B cell (primary cell): ENCODE data around the gene GRPEL1. TPM values are rescaled to one million over a fixed set of nuclear protein-coding genes. Genes with fewer than 3 reads are reported as not detected.

Experiments
- ATAC-seq: fragments of 200-7000 bp; cut with Tn5 transposase; one replicate; pipeline ENCODE4 v1.10.0; 2021; ENCODE audit warnings: low read depth, mild to moderate bottlenecking, moderate number of reproducible peaks, moderate library complexity
- CTCF ChIA-PET: fragments of 350-600 bp; sonication (Branson Sonifier 250); formaldehyde crosslinking; loops from one replicate; lab custom pipeline; 2021; ENCODE audit warnings: antibody characterized with exemption, inconsistent platforms; lab: Charles Lee
- POLR2A ChIA-PET: fragments of 350-600 bp; sonication (Branson Sonifier 250); formaldehyde crosslinking; loops from one replicate; lab custom pipeline; 2021; ENCODE audit warnings: antibody characterized with exemption; lab: Charles Lee
- DNase-seq: peaks from one replicate; pipeline ENCODE4 v3.0.0; 2013
- H2AFZ ChIP-seq: 2 replicates; pipeline ENCODE4 v1.6.1; 2012; ENCODE audit warnings: mild to moderate bottlenecking, low read depth, low read length; ENCODE audit not compliant: insufficient read depth, poor library complexity, severe bottlenecking
- H3K27ac ChIP-seq, 2 donors: 1 replicate in 1 of 2; 2 replicates in 1 of 2; pipeline ENCODE4 v1.5.1; 2012 to 2013; ENCODE audit warnings: low read length in 2 of 2, mild to moderate bottlenecking in 2 of 2, moderate library complexity in 1 of 2
- H3K27me3 ChIP-seq, 4 experiments: fragments of 200-600 bp in 1 of 4; sonication (generic) in 1 of 4; replicated peaks in 1 of 4; 1 replicate in 2 of 4; 2 replicates in 2 of 4; pipeline versions ENCODE4 v1.6.1 to v1.7.0; 2013 to 2016; ENCODE audit warnings: low read length in 3 of 4, mild to moderate bottlenecking in 2 of 4, mixed read lengths in 1 of 4, moderate library complexity in 1 of 4; ENCODE audit not compliant: insufficient read depth in 4 of 4, control insufficient read depth in 3 of 4; ENCODE audit errors: control extremely low read depth in 1 of 4
- H3K36me3 ChIP-seq, 2 experiments: replicated peaks in 1 of 2; 1 replicate in 1 of 2; 2 replicates in 1 of 2; pipeline versions ENCODE4 v1.6.1 to v1.7.1; 2013; ENCODE audit warnings: low read length in 1 of 2; ENCODE audit not compliant: insufficient read depth in 2 of 2, control insufficient read depth in 1 of 2; ENCODE audit errors: control extremely low read depth in 1 of 2, extremely low read depth in 1 of 2
- H3K4me1 ChIP-seq, 2 donors: fragments of 200-600 bp in 1 of 2; sonication (generic) in 1 of 2; 1 replicate in 1 of 2; 2 replicates in 1 of 2; pipeline versions ENCODE4 v1.5.1 to v1.6.1; 2013 to 2017; ENCODE audit warnings: low read length in 2 of 2; ENCODE audit not compliant: control insufficient read depth in 2 of 2, insufficient read depth in 2 of 2
- H3K4me2 ChIP-seq: replicated peaks from 2 replicates; pipeline ENCODE3; 2012; ENCODE audit warnings: mild to moderate bottlenecking, low read depth, low read length; ENCODE audit not compliant: poor library complexity, severe bottlenecking
- H3K4me3 ChIP-seq, 5 experiments: fragments of 200-600 bp in 1 of 5; sonication (generic) in 1 of 5; 1 replicate in 3 of 5; 2 replicates in 2 of 5; pipeline versions ENCODE4 v1.5.1 to v1.7.0; 2011 to 2016; ENCODE audit warnings: low read length in 4 of 5, mild to moderate bottlenecking in 4 of 5, low read depth in 2 of 5, control low read depth in 1 of 5, moderate library complexity in 1 of 5; ENCODE audit not compliant: insufficient read depth in 1 of 5; ENCODE audit errors: control extremely low read depth in 1 of 5, extremely low read depth in 1 of 5
- H3K79me2 ChIP-seq: fragments of 200-600 bp; sonication (generic); one replicate; pipeline ENCODE4 v1.6.0; 2016; ENCODE audit warnings: low read length; ENCODE audit not compliant: control insufficient read depth, insufficient read depth
- H3K9ac ChIP-seq: fragments of 200-600 bp; sonication (generic); 2 replicates; pipeline ENCODE4 v1.6.1; 2017; ENCODE audit warnings: mild to moderate bottlenecking, low read length, moderate library complexity
- H3K9me3 ChIP-seq, 3 donors: one replicate each; pipeline versions ENCODE4 v1.6.1 to v1.7.1; 2013; ENCODE audit warnings: low read length in 2 of 3; ENCODE audit not compliant: control insufficient read depth in 2 of 3, insufficient read depth in 1 of 3; ENCODE audit errors: control extremely low read depth in 1 of 3
- H4K20me1 ChIP-seq: 2 replicates; pipeline ENCODE4 v1.6.0; 2012; ENCODE audit warnings: mild to moderate bottlenecking, low read length; ENCODE audit not compliant: insufficient read depth, control insufficient read depth, poor library complexity, severe bottlenecking
- H3K27ac Mint-ChIP-seq: one replicate; pipeline ENCODE4 v1.8.0; 2021; ENCODE audit warnings: mixed read lengths
- H3K27me3 Mint-ChIP-seq: one replicate; pipeline ENCODE4 v1.8.0; 2021; ENCODE audit warnings: mixed read lengths
- H3K4me1 Mint-ChIP-seq: one replicate; pipeline ENCODE4 v1.8.0; 2021; ENCODE audit warnings: mixed read lengths
- H3K4me3 Mint-ChIP-seq: one replicate; pipeline ENCODE4 v1.8.0; 2021; ENCODE audit warnings: mixed read lengths
- H3K9me3 Mint-ChIP-seq: one replicate; pipeline ENCODE4 v1.8.0; 2022; ENCODE audit warnings: mixed read lengths; ENCODE audit not compliant: insufficient read depth
- EZH2 ChIP-seq: IDR thresholded peaks from 2 replicates; pipeline ENCODE4 v1.6.1; 2012; ENCODE audit warnings: borderline replicate concordance, low read depth, mild to moderate bottlenecking, moderate library complexity, low read length; ENCODE audit not compliant: insufficient read depth, poor library complexity, severe bottlenecking
- WGBS: methylation state at CpG from one replicate; pipeline ENCODE4 v1.1.5; 2013; ENCODE audit warnings: missing lambda C conversion rate; ENCODE audit not compliant: insufficient coverage; 5-methylcytosine and 5-hydroxymethylcytosine counted together
- intact Hi-C: fragments of 100-400 bp; cut with micrococcal nuclease; formaldehyde crosslinking; loops from one replicate; pipeline ENCODE4 v1.10.0; 2022
- polyA plus RNA-seq: library from polyadenylated mRNA; depleted of rRNA; stranded (reverse); fragments of >200 nt; gene quantifications from 2 replicates; pipeline ENCODE4 v1.2.3, GENCODE V29; 2012
- total RNA-seq, 2 donors: library from RNA; stranded (reverse); fragments of 120-200 nt in 1 of 2; gene quantifications; 1 replicate in 1 of 2; 2 replicates in 1 of 2; pipeline versions ENCODE4 v1.2.3 to v1.2.4, GENCODE V29; 2013 to 2022
- TF ChIP-seq, protein P1 (sequence below): fragments of 200-600 bp; IDR thresholded peaks from one replicate; pipeline ENCODE4 v1.8.0; 2022; ENCODE audit warnings: antibody characterized with exemption, mild to moderate bottlenecking

Gene GRPEL1
- total and polyA plus RNA-seq, 2 donors (not counting 1 experiment from before 2014, with no cell fraction given), result 15.0 to 26.0 TPM

DNA sequence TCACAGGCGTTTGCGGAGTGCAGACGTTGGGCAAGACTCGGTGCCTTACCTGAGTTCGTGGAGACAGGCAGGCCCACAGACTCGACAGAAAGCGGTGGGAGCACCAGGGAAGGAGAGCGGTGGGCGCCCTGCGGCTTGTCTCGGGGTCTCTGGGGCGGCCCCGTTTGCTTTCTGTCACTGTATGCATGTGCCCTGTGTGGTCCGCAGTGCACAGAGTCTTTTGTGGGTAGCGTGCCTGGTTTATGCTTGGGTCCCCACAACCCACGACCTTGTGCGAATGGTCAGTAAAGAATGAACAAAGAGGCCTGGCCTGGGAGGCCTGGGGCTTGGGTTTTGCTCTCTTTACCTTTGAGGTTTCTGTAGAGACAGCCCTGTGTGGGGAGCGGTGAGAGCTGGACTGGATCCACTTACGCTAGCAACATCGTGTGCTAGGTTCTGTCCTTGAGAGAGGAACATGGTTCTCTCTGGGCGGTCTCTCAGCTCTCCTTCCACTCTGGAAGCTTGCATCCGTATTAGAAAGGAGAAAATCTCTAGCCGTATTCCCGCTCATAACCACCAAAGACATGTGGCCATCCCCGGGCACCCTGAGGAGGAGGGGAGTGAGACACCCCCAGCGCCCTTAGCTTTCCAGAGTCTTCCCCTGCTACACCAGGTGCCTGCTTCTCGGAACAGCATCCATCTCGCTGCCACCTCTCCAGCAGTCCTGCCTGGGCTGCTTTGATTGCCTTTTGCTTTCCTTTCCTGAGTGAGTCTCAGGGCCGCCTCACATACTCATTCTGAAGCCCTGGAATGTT lies 23.5 kb downstream of the GRPEL1 start:
- Histone ChIP-seq H4K20me1 (peaks cover 57% of the 10 kb centered on the region), H3K9me3 (no peaks in the 10 kb centered on the region), H3K27ac (peak overlapping the region; percentile 68 to 85), H3K79me2 (peaks cover 59% of the 10 kb centered on the region), H2AFZ (peak overlapping the region; percentile 89), H3K4me3 (peak overlapping the region; percentile 32 to 96 (median 95)), H3K4me1 (peaks cover 31 to 48% of the 10 kb centered on the region in 2 donors), H3K36me3 (peaks cover 0 to 1% of the 10 kb centered on the region in 2 experiments), H3K27me3 (no peaks in the 10 kb centered on the region), H3K9ac (peak overlapping the region; percentile 97), H3K4me2 (peak overlapping the region; percentile 82)
- Mint-ChIP-seq H3K9me3 (no peaks in the 10 kb centered on the region), H3K27me3 (no peaks in the 10 kb centered on the region), H3K4me3 (peak overlapping the region; percentile 91), H3K4me1 (peaks cover 59% of the 10 kb centered on the region), H3K27ac (peak overlapping the region; percentile 86)
- intact Hi-C loops, result no loop called here
- 41% methylated on average over 27 of the region's 29 CpGs for WGBS
- no peak for DNase-seq
- POLR2A ChIA-PET, result interaction anchor here (1.0 to 4.6 kb wide), 5 partner anchors 15 to 81 kb away, joined by 3 to 36 read pairs (median 4); partner anchors contain the start of gene GRPEL1
- no peak for TF ChIP-seq EZH2
- TF ChIP-seq, protein P1, sequence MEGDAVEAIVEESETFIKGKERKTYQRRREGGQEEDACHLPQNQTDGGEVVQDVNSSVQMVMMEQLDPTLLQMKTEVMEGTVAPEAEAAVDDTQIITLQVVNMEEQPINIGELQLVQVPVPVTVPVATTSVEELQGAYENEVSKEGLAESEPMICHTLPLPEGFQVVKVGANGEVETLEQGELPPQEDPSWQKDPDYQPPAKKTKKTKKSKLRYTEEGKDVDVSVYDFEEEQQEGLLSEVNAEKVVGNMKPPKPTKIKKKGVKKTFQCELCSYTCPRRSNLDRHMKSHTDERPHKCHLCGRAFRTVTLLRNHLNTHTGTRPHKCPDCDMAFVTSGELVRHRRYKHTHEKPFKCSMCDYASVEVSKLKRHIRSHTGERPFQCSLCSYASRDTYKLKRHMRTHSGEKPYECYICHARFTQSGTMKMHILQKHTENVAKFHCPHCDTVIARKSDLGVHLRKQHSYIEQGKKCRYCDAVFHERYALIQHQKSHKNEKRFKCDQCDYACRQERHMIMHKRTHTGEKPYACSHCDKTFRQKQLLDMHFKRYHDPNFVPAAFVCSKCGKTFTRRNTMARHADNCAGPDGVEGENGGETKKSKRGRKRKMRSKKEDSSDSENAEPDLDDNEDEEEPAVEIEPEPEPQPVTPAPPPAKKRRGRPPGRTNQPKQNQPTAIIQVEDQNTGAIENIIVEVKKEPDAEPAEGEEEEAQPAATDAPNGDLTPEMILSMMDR, result no peak
- CTCF ChIA-PET, result interaction anchor here (0.6 to 9.5 kb wide), 9 partner anchors 9 to 134 kb away, joined by 3 to 164 read pairs (median 6); partner anchors contain the start of genes GRPEL1 and TBC1D14
- no peak for ATAC-seq
